AG09309 (cell line): Measurements from ENCODE around the gene PNP.

Source experiments
- DNase-seq: peaks from one replicate; pipeline ENCODE4 v3.0.0-alpha.2; 2010; ENCODE audit warnings: low read depth
- H3K4me3 ChIP-seq: 2 replicates; pipeline ENCODE4 v1.5.1; 2011; ENCODE audit warnings: mild to moderate bottlenecking, low read depth, low read length, moderate library complexity; ENCODE audit not compliant: control insufficient read depth
- TF ChIP-seq, protein P1 (sequence below): IDR thresholded peaks from 2 replicates; pipeline ENCODE4 v1.5.1; 2011; ENCODE audit warnings: mild to moderate bottlenecking, low read depth, low read length, inconsistent platforms; ENCODE audit not compliant: insufficient read depth, control insufficient read depth; ENCODE audit errors: missing control alignments

Gene PNP

DNA sequence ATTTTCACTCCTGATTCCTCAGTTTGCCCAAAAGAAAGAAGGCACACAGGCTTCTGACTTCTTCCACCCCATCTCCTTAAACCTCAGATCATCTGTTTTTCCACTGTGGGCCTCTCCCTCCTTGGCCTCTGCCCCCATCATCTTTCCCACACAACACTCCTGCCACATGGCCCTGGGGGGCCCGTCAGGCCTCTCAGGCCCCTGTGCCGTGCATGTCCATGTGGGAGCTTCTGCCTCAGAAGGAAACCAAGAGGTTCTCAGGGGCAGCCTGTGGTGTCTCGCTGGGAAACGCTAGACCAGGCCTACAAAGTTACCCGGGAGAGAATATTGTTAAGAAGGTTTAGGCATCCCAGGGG lies 41.2 kb upstream of the PNP start:
- H3K4me3 ChIP-seq: no peak overlapping the region
- TF ChIP-seq, protein P1, sequence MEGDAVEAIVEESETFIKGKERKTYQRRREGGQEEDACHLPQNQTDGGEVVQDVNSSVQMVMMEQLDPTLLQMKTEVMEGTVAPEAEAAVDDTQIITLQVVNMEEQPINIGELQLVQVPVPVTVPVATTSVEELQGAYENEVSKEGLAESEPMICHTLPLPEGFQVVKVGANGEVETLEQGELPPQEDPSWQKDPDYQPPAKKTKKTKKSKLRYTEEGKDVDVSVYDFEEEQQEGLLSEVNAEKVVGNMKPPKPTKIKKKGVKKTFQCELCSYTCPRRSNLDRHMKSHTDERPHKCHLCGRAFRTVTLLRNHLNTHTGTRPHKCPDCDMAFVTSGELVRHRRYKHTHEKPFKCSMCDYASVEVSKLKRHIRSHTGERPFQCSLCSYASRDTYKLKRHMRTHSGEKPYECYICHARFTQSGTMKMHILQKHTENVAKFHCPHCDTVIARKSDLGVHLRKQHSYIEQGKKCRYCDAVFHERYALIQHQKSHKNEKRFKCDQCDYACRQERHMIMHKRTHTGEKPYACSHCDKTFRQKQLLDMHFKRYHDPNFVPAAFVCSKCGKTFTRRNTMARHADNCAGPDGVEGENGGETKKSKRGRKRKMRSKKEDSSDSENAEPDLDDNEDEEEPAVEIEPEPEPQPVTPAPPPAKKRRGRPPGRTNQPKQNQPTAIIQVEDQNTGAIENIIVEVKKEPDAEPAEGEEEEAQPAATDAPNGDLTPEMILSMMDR: no peak
- DNase-seq: no peak

DNA sequence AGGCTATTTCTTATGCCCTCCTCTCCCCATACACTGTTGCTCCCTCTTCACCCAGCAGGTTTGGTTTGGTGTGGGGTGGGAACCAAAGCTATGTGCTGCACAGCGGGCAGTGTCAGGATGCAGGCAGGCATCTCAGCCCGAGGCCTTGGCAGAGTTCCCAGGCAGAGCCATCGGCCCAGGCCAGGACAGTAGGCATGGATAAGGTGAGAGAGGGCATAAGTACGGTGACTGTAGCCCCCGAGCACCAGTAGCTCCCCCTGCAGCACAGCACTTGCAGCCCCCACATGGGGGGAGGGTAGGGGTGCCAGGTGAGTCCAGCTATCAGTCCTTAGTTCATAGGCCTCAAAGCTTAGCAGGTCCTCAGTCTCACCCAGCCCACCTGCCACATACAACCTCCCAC lies 40.4 kb upstream of the PNP start:
- H3K4me3 ChIP-seq: no peak overlapping the region
- TF ChIP-seq, protein P1: no peak
- no peak for DNase-seq

DNA sequence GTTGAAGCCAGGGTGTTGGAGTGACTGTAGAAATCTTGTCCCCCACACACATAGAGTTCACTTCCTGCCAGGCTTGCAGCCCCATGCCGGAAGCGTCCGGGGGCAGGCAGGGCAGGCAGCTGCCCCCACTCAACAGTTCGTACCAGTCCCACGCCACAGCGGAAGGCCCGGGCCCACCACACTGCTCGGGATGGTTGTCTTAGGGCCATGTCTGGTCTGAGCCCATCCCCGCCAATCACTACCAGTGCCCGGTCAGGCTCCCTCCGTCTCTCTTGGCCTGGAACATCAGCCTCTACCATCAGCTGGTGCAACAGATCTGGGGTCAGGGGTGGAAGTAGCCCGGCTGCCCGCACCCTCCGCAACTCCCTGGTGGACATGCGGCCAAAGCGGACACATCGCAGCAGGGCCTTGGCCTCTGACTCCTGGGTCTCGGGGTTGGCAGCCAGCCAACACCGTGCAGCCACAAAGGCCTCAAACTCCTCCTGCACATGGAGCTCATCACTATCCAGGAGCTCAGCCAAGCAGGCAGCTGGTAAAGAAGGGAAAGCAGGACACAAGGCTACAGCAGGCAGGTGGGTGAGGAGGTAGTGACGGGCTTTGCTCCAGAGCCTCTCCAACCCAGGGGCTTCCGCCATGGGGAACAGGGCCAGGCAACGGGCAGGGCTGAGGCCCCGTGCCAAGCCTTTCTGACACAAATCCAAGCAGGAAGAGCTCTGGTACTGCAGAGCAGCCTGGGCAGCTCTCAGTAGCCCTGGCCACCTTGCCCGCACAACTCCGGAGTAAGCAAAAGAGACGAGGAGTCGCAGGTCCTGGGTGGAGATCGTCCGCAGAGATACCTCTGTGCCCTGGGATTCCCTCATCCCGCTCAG lies 39.2 kb upstream of the PNP start:
- no peak overlapping the region for H3K4me3 ChIP-seq
- TF ChIP-seq, protein P1: no peak
- no peak for DNase-seq

DNA sequence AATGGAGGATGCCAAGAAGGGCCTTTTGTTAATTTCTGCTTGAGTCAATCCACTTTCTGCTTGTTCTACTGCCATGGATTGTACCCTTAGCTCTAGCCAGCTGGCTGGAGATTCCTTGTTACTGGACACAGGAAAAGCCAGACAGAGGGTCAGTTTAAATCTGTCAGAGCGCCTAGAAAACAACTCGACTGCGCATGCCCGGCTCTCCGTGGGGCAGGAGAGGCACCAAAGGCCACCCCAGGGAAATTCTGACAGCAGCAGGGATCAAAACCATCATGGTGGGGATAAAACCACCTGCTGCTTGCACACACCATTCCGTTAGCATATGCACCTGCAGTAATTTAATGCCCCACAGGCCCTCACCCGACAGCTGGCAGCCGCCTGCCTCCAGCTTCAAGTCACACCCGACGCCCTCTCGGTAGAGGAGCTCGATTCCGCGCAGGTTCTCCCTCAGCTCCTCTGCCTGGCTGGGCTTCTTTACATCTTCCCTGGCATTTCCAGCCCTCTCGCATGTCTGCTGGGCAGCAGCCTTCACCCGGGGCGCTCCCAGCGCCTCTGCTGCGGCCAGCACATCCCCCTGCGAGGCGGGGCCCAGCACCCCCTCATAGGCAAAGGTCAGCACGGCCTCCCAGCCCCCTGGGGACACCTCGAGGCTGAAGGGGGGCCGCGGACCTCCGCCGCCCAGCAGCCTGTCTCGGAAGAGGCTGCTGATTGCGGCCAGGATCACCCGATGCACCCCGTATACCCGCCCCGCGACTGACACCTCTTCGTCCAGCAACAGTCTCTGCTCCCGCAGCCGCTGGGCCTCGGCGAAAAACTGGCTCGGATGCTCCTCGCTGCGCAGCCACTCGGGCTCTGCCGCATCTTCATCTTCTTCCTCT lies 34.3 kb upstream of the PNP start:
- no peak overlapping the region for H3K4me3 ChIP-seq
- TF ChIP-seq, protein P1: no peak
- DNase-seq: no peak

DNA sequence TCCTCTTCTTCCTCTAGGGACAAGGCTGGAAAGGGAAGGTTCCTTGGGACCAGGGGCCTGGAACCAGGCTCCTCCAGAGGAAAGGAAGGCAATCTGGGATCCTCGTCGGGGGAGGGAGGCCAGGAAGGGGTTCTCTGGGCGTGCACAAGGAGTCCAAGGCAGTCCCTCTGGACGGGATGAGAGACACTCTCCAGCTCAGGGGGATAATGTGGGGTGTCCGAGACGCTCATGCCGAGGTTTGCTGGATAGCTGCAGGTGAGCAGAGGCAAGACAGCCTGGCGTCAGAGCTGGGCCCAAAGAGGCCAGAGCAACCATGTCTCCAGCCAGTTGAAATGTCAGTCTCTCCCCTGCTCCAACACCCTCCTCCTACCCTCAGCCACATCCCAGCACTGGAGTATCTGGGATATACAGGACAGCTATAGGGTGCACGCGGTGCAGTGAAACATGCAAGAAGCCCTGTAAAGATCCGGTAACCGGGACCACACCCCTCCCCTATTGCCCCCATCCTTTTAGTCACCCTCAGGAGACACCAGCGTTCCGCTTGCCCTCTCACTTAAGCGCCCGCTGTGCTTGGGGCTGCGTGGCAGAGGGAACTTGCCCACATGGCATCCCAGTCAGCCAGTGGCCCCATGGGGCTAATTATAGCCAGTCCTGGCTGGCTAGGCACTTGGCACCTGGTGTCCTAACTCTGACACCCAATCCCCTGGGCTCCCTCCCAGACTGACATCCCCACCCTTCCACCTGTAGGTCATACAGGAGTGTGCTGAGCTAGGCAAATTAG lies 33.4 kb upstream of the PNP start, which contains the start of gene KLHL33:
Gene KLHL33, minus strand, starts transcription at position 585 of the 781 bp plus-strand sequence. Its CDS starts 355 bp downstream, at position 230.
- H3K4me3 ChIP-seq: no peak within 1 kb of the TSS
- DNase-seq: no peak
- TF ChIP-seq, protein P1: no peak

DNA sequence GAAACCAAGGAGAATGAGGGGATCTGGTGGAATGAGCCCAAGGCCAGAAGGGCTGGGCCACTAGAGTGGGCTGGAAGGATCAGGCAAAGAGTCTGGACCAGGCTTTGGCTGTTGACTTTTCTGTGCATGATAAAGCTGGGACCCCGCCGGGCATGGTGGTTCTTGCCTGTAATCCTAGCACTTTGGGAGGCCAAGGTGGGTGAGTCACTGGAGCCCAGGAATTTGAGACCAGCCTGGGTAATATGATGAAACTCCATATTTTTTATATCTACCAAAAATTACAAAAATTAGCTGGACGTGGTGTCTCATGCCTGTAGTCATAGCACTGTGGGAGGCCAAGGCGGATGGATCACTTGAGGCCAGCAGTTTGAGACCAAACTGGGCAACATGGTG lies 32.8 kb upstream of the PNP start:
- DNase-seq: peak; percentile 59
- TF ChIP-seq, protein P1: no peak
- no peak overlapping the region for H3K4me3 ChIP-seq
